Measurements from ENCODE around the gene ANP32A.
"Not testable (repeated sequence)": the region's sequence is repeated elsewhere in the genome, so short reads cannot be mapped to it uniquely, and the experiment has no call there.

The ANP32A gene

GRCh38 chr15:68767833-68768232, 52.9 kb downstream of the ANP32A start:
- no peak overlapping the region for H3K4me3 Mint-ChIP-seq
- H3K9me3 Mint-ChIP-seq, result no peaks in the 10 kb centered on the region
- H3K36me3 Mint-ChIP-seq, result no peaks in the 10 kb centered on the region
- H3K27me3 Mint-ChIP-seq, result peaks cover 3% of the 10 kb centered on the region
- H3K27ac Mint-ChIP-seq, result no peak overlapping the region
- no peaks in the 10 kb centered on the region for H3K4me1 Mint-ChIP-seq

DNA sequence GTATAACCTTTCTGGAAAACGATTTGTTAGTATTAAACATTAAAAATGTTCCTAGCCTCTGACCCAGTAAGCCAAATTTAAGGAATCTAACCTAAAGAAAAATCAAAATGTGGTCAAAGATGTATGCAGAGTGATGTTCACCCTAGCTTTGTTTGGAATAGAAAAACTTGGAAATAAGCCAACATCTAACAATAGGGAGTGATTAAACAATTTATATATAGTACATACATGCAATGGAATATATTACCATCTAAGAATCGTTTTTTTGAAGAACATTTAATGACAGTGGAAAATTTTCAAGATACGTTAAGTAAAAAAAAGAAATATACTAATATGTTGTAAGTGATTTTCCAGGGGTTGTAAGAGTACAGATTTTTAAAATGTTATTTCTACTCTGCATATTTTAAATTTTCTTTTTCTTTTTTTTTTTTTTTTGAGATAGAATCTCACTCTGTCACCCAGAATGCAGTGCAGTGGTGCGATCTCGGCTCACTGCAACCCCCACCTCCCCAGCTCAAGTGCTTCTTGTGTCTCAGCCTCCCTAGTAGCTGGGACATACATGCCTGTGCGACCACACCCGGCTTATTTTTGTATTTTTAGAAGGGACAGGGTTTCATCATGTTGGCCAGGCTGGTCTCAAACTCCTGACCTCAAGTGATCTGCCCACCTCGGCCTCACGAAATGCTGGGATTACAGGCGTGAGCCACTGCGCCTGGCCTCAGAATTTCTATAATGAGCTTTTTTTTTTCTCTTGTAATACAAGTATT, 54.9 kb downstream of the ANP32A start:
- Mint-ChIP-seq H3K27ac (no peak overlapping the region), H3K4me3 (no peak overlapping the region), H3K36me3 (no peaks in the 10 kb centered on the region), H3K27me3 (peaks cover 3% of the 10 kb centered on the region), H3K4me1 (no peaks in the 10 kb centered on the region), H3K9me3 (no peaks in the 10 kb centered on the region)

DNA sequence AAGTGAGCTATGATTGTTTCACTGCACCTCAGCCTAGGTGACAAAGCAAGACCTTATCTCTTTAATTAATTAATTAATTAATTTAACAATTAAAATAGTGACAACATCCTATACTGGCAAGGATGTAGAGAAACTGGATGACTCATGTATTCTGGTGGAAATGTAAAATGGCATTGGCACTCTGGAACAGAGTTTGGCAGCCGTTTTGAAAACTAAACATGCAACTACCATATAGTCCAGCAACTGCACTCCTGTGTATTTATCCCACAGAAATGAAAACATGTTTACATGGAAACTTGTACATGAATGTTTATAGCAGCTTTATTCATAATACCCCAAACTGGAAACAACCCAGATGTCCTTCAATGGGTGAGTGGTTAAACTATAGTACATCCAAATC, 56.6 kb downstream of the ANP32A start:
- no peaks in the 10 kb centered on the region for H3K4me1 Mint-ChIP-seq
- no peaks in the 10 kb centered on the region for H3K9me3 Mint-ChIP-seq
- no peaks in the 10 kb centered on the region for H3K36me3 Mint-ChIP-seq
- H3K27ac Mint-ChIP-seq, result no peak overlapping the region
- H3K4me3 Mint-ChIP-seq, result no peak overlapping the region
- H3K27me3 Mint-ChIP-seq, result peaks cover 2% of the 10 kb centered on the region

- H3K36me3 Mint-ChIP-seq, result no peaks in the 10 kb centered on the region
- no peak overlapping the region for H3K4me3 Mint-ChIP-seq
- H3K9me3 Mint-ChIP-seq, result no peaks in the 10 kb centered on the region
- peaks cover 5% of the 10 kb centered on the region for H3K27me3 Mint-ChIP-seq
- H3K27ac Mint-ChIP-seq, result no peak overlapping the region
- H3K4me1 Mint-ChIP-seq, result no peaks in the 10 kb centered on the region
These were observed 57.6 kb downstream of the ANP32A start for GRCh38 chr15:68763063-68763462.

GRCh38 chr15:68759982-68760579, 60.6 kb downstream of the ANP32A start:
- H3K4me3 Mint-ChIP-seq, H3K9me3 Mint-ChIP-seq, H3K27me3 Mint-ChIP-seq, H3K36me3 Mint-ChIP-seq, H3K27ac Mint-ChIP-seq, H3K4me1 Mint-ChIP-seq: not testable (repeated sequence)

DNA sequence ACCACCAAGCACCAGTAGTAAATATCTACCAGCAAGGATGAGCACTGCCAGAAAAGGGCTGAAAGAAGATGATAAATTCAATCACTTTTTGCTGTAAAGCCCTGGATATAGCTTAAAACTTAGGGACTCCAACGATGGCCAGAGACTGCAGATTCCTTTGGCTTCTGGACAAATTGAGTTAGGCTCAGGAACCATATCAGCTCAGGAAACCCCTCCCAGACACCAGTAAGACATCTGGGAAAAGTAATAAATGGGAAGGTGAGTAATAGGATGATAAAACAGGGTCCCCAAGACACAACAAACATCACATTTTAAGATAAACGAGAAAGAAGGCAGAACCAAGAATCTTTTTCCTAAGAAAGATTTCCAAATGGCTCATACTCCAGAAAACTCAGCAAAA, 65.0 kb downstream of the ANP32A start:
- Mint-ChIP-seq H3K27ac (no peak overlapping the region), H3K4me1 (peaks cover 9% of the 10 kb centered on the region), H3K4me3 (no peak overlapping the region), H3K36me3 (peaks cover 1% of the 10 kb centered on the region), H3K9me3 (no peaks in the 10 kb centered on the region), H3K27me3 (peaks cover 3% of the 10 kb centered on the region)

DNA sequence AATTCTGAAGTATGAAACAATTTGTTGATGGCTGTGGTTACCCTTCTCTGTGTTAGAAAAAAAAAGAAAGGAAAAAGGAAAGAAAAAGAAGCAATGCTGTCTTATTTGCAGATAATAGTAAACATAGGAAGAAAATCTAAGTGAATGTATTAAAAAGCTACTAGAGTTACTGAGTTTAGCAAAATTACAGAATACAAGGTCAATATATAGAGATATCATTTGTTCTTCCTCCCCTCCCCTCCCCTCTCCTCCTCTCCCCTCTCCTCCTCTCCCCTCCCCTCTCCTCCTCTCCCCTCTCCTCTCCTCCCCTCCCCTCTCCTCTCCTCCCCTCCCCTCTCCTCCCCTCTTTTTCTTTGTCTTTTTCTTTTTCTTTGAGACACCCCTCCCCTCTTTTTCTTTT, 69.1 kb downstream of the ANP32A start:
- H3K4me1 Mint-ChIP-seq, result peaks cover 9% of the 10 kb centered on the region
- peaks cover 1% of the 10 kb centered on the region for H3K36me3 Mint-ChIP-seq
- peak overlapping the region; percentile 2 for H3K27ac Mint-ChIP-seq
- no peaks in the 10 kb centered on the region for H3K27me3 Mint-ChIP-seq
- no peak overlapping the region for H3K4me3 Mint-ChIP-seq
- H3K9me3 Mint-ChIP-seq, result no peaks in the 10 kb centered on the region

DNA sequence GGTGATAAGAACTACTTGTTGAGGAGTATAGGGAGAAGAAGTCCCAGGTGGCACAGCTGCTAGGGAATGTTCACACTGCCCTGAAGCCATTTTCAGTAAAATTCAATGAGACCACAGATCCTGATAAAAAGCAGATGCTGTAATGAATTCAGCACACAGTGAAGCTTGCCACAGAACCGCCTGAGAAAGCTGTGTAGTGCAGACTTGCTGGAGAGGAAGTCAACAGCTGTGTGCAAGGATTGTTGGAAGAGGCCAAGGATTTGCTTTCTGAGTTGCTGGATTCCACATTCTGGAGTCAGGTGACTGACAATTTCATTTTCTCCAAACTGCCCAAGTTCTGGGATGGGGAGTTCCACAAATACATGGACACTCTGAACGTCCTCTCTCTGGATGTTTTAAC, 70.9 kb downstream of the ANP32A start:
- no peaks in the 10 kb centered on the region for H3K27me3 Mint-ChIP-seq
- peaks cover 6% of the 10 kb centered on the region for H3K4me1 Mint-ChIP-seq
- H3K36me3 Mint-ChIP-seq, result peaks cover 1% of the 10 kb centered on the region
- no peak overlapping the region for H3K27ac Mint-ChIP-seq
- H3K4me3 Mint-ChIP-seq, result no peak overlapping the region
- no peaks in the 10 kb centered on the region for H3K9me3 Mint-ChIP-seq

GRCh38 chr15:68749365-68749764, 71.3 kb downstream of the ANP32A start:
- no peaks in the 10 kb centered on the region for H3K27me3 Mint-ChIP-seq
- no peak overlapping the region for H3K27ac Mint-ChIP-seq
- peaks cover 4% of the 10 kb centered on the region for H3K4me1 Mint-ChIP-seq
- H3K9me3 Mint-ChIP-seq, result no peaks in the 10 kb centered on the region
- H3K4me3 Mint-ChIP-seq, result no peak overlapping the region
- peaks cover 1% of the 10 kb centered on the region for H3K36me3 Mint-ChIP-seq

- peaks cover 2% of the 10 kb centered on the region for H3K27me3 Mint-ChIP-seq
- no peaks in the 10 kb centered on the region for H3K36me3 Mint-ChIP-seq
- no peak overlapping the region for H3K4me3 Mint-ChIP-seq
- no peak overlapping the region for H3K27ac Mint-ChIP-seq
- H3K4me1 Mint-ChIP-seq, result no peaks in the 10 kb centered on the region
- H3K9me3 Mint-ChIP-seq, result no peaks in the 10 kb centered on the region
These were observed 77.4 kb downstream of the ANP32A start for GRCh38 chr15:68743256-68743655.

GRCh38 chr15:68739390-68740080, 81.2 kb downstream of the ANP32A start:
- no peaks in the 10 kb centered on the region for H3K9me3 Mint-ChIP-seq
- H3K27me3 Mint-ChIP-seq, result peaks cover 2% of the 10 kb centered on the region
- H3K4me3 Mint-ChIP-seq, result no peak overlapping the region
- H3K36me3 Mint-ChIP-seq, result no peaks in the 10 kb centered on the region
- H3K4me1 Mint-ChIP-seq, result no peaks in the 10 kb centered on the region
- no peak overlapping the region for H3K27ac Mint-ChIP-seq

DNA sequence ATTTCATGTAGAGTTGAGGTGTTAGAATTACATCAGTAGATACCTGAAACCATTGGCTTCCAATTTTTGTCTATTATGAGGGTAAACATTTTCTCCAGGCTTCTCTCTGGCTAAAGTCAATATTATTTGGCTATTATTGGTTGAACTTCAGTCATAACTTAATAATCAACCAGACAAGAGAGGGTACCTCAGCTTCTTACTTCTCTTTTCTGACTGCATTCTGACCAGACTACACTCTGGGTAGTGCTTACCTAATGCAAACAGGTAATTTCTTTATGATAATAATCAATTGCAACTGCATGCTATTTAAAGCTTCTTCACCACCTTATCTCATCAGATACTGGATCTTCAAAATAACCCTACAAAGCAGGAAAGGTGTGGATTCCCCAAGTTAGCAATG, 85.1 kb downstream of the ANP32A start:
- H3K27me3 Mint-ChIP-seq, result no peaks in the 10 kb centered on the region
- peaks cover 4% of the 10 kb centered on the region for H3K4me1 Mint-ChIP-seq
- no peaks in the 10 kb centered on the region for H3K9me3 Mint-ChIP-seq
- H3K36me3 Mint-ChIP-seq, result no peaks in the 10 kb centered on the region
- no peak overlapping the region for H3K27ac Mint-ChIP-seq
- H3K4me3 Mint-ChIP-seq, result no peak overlapping the region

DNA sequence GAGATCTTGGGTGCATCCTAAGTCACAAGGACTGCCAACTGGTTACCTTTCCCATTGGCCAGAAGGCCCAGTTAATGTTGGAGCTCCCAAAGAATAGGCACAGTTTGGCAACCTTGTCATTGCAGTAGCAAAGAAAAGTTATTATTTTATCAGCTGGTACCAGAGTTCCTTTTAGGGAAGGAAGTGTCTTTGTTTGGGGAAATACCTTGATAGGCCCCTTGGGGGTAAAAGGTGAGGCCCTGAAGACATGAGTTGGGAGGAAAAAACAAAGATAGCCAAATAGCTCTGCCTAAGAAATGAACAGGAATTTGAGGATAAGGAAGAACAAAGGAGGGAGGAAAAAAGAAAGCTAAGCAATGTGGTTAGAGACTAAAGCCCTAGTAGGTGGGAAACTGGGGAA, 85.8 kb downstream of the ANP32A start:
- H3K27me3 Mint-ChIP-seq, result no peaks in the 10 kb centered on the region
- no peak overlapping the region for H3K27ac Mint-ChIP-seq
- H3K36me3 Mint-ChIP-seq, result no peaks in the 10 kb centered on the region
- H3K9me3 Mint-ChIP-seq, result no peaks in the 10 kb centered on the region
- no peak overlapping the region for H3K4me3 Mint-ChIP-seq
- H3K4me1 Mint-ChIP-seq, result peaks cover 4% of the 10 kb centered on the region

GRCh38 chr15:68734352-68734751, 86.3 kb downstream of the ANP32A start:
- Mint-ChIP-seq H3K36me3 (no peaks in the 10 kb centered on the region), H3K4me3 (no peak overlapping the region), H3K27ac (no peak overlapping the region), H3K9me3 (no peaks in the 10 kb centered on the region), H3K4me1 (peaks cover 4% of the 10 kb centered on the region), H3K27me3 (no peaks in the 10 kb centered on the region)

GRCh38 chr15:68733666-68734065, 87.0 kb downstream of the ANP32A start:
- H3K27ac Mint-ChIP-seq, result no peak overlapping the region
- no peak overlapping the region for H3K4me3 Mint-ChIP-seq
- H3K27me3 Mint-ChIP-seq, result no peaks in the 10 kb centered on the region
- H3K4me1 Mint-ChIP-seq, result peaks cover 4% of the 10 kb centered on the region
- H3K36me3 Mint-ChIP-seq, result no peaks in the 10 kb centered on the region
- H3K9me3 Mint-ChIP-seq, result no peaks in the 10 kb centered on the region

DNA sequence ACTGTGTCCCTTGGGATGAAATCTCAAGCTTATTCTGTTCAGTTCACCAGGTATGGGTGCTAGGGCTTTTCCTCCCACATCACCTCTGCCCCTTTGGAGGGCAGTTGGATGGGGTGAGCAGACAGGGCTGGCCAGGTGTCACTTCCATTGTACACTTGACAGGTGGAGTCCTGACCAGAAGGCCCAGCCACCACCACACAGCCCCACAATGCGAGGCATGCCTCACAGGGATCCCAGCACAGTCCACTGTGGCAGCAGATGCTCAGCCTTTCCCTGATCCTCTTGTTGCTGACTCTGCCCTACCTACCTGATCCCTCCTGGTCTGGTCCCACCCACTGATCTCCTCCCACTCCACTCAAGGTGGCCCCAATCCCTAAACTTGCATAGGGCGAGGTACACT, 88.2 kb downstream of the ANP32A start:
- H3K4me3 Mint-ChIP-seq, result no peak overlapping the region
- no peak overlapping the region for H3K27ac Mint-ChIP-seq
- no peaks in the 10 kb centered on the region for H3K27me3 Mint-ChIP-seq
- H3K9me3 Mint-ChIP-seq, result no peaks in the 10 kb centered on the region
- peaks cover 4% of the 10 kb centered on the region for H3K4me1 Mint-ChIP-seq
- no peaks in the 10 kb centered on the region for H3K36me3 Mint-ChIP-seq

Measured in activated naive CD4-positive, alpha-beta T cell treated with anti-CD3 and anti-CD28 coated beads, Interleukin-2, amount 50 U/mL, for 24 hours (primary cell).